ENCODE results near the gene MAPKAPK3.

The MAPKAPK3 gene

DNA sequence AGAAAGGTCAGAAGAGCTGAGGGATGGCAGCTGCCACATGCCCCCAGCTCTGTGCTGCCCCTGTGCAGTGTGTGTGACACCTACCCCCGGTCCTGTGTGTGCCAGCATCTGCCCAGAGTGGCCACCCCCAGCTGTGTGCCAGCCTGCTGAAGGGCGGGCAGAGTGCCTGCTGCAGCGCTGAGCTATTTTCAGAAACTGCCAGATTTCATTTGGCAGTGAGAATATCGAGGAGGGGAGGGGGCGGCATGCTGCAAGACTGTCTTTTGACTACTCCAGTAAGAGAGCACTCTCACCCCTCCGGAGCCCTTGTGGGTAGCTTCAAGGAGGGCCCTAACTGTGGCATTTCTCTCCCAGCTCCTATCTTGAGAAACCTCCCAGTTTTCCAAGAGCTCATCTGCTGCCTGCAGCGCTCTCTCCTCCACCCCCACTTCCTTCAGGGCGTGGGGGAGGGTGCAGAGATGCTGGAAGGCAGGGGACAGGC lies 32.5 kb downstream of the MAPKAPK3 start:
- TF ChIP-seq, protein P1, sequence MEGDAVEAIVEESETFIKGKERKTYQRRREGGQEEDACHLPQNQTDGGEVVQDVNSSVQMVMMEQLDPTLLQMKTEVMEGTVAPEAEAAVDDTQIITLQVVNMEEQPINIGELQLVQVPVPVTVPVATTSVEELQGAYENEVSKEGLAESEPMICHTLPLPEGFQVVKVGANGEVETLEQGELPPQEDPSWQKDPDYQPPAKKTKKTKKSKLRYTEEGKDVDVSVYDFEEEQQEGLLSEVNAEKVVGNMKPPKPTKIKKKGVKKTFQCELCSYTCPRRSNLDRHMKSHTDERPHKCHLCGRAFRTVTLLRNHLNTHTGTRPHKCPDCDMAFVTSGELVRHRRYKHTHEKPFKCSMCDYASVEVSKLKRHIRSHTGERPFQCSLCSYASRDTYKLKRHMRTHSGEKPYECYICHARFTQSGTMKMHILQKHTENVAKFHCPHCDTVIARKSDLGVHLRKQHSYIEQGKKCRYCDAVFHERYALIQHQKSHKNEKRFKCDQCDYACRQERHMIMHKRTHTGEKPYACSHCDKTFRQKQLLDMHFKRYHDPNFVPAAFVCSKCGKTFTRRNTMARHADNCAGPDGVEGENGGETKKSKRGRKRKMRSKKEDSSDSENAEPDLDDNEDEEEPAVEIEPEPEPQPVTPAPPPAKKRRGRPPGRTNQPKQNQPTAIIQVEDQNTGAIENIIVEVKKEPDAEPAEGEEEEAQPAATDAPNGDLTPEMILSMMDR (IDR thresholded peaks at IDR 0.05; ENCODE audit: insufficient read depth, low read length, missing control alignments): no peak
- H3K4me3 ChIP-seq (ENCODE audit: low read depth, low read length): no peak overlapping the region
- CTCF ChIA-PET: interaction anchor here (0.7 to 6.7 kb wide), 2 partner anchors 35 to 77 kb away, joined by 3 to 66 read pairs; partner anchors contain the start of gene MAPKAPK3
- no peak for DNase-seq (ENCODE audit: low read depth, low spot score)
- POLR2A ChIA-PET: no interaction called here

DNA sequence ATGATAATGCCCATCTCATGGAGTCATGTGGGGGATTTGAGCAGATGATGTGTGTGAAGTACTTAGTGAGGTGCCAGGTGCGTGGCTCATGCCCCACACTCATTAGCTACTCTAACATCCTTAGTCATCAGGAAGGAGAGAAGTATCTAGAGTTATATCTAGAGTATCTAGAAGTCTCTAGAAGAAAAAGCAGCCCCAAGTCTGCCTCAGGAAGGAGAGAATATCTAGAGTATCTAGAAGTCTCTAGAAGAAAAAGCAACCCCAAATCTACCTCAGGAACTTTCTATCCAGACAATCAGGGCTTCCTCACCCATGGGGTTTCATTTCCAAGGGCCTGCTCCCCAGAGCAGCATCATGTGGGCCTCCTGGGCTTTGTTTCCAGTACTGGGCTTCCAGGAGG lies 33.1 kb downstream of the MAPKAPK3 start:
- POLR2A ChIA-PET: no interaction called here
- H3K4me3 ChIP-seq (ENCODE audit: low read depth, low read length): no peak overlapping the region
- CTCF ChIA-PET: interaction anchor here (0.7 to 6.7 kb wide), 2 partner anchors 35 to 77 kb away, joined by 3 to 66 read pairs; partner anchors contain the start of gene MAPKAPK3
- no peak for DNase-seq (ENCODE audit: low read depth, low spot score)
- TF ChIP-seq, protein P1 (IDR thresholded peaks at IDR 0.05; ENCODE audit: insufficient read depth, low read length, missing control alignments): no peak

DNA sequence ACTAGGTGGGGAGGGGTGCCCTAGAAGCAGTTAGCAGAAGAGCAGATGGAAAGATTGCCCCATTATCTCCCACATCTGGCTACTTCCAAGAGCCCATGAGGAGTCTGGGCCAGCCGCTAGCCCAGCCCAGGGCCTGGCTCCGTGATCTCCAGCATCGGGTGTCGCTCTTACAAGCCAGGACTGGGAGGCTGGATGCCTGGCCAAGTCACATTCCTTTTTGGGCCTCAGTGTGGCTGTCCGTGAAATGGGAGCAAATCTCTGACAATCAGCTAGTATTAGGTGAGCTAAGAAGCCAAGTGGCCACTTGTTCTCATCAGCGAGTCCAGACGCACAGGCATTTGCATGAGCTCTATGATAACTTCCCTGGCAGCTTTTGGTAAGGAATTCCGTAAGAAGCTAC lies 34.5 kb downstream of the MAPKAPK3 start:
- H3K4me3 ChIP-seq (ENCODE audit: low read depth, low read length): no peak overlapping the region
- TF ChIP-seq, protein P1 (IDR thresholded peaks at IDR 0.05; ENCODE audit: insufficient read depth, low read length, missing control alignments): no peak
- POLR2A ChIA-PET: no interaction called here
- CTCF ChIA-PET: interaction anchor here (6.7 kb wide), 1 partner anchor 36 kb away, joined by 66 read pairs; the partner anchor contains the start of gene MAPKAPK3
- DNase-seq (ENCODE audit: low read depth, low spot score): no peak

DNA sequence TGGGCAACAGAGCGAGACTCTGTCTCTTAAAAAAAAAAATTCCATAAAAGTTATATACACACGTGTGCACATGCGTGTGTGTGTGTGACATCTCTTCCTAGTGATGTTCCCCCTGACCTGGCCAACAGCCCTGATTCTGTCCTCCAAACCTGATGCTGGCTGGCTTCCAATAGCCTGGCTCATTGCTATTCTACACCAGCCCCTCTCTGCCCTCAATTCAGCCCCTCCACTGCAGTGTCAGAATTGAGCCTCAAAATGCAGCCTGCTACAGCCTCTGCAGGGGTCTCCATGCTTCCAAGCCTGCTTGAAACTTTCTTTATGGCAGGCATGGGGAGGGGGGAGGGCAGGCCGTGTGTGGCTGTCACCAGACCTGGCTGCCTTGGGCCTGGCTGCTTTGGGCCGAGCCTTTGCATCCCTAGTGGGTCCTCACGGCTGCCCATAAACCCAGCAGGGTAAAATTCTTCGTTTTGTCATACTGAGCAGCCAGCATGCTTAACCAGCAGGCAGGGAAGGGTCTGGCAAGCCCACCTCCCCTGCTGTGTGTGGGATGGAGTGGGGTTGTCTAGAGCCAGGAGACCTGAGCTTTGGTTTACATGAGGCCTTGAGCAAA lies 35.1 kb downstream of the MAPKAPK3 start:
- no peak overlapping the region for H3K4me3 ChIP-seq (ENCODE audit: low read depth, low read length)
- TF ChIP-seq, protein P1 (IDR thresholded peaks at IDR 0.05; ENCODE audit: insufficient read depth, low read length, missing control alignments): no peak
- ChIA-PET POLR2A (no interaction called here), CTCF (interaction anchor here (1.0 to 6.7 kb wide), 3 partner anchors 17 to 37 kb away, joined by 3 to 66 read pairs (median 4); partner anchors contain the start of gene MAPKAPK3)
- DNase-seq (ENCODE audit: low read depth, low spot score): no peak

DNA sequence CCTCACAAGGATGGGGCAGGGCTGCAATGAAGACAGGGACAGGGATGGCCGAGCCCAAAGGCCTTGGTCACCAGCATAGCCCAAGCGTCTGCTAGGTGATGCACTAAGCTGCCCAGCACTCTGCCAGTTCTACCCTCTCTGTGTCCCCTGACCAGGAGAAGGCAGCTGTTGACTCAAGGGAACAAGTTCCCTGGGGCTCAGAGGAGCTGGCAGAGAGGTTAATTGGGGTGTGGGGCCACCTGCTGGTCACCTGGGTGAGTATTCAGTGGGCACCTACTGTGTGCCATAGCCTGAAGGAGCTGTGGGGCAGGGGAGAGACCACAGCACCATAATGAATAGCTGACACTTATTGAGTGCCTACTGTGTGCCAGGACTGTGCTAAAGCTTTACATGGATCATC lies 35.8 kb downstream of the MAPKAPK3 start:
- CTCF ChIA-PET: interaction anchor here (0.6 to 6.7 kb wide), 7 partner anchors 10 to 38 kb away, joined by 3 to 66 read pairs (median 4); partner anchors contain the start of gene MAPKAPK3
- POLR2A ChIA-PET: no interaction called here
- no peak for DNase-seq (ENCODE audit: low read depth, low spot score)
- TF ChIP-seq, protein P1 (IDR thresholded peaks at IDR 0.05; ENCODE audit: insufficient read depth, low read length, missing control alignments): peak; percentile 13
- no peak overlapping the region for H3K4me3 ChIP-seq (ENCODE audit: low read depth, low read length)

DNA sequence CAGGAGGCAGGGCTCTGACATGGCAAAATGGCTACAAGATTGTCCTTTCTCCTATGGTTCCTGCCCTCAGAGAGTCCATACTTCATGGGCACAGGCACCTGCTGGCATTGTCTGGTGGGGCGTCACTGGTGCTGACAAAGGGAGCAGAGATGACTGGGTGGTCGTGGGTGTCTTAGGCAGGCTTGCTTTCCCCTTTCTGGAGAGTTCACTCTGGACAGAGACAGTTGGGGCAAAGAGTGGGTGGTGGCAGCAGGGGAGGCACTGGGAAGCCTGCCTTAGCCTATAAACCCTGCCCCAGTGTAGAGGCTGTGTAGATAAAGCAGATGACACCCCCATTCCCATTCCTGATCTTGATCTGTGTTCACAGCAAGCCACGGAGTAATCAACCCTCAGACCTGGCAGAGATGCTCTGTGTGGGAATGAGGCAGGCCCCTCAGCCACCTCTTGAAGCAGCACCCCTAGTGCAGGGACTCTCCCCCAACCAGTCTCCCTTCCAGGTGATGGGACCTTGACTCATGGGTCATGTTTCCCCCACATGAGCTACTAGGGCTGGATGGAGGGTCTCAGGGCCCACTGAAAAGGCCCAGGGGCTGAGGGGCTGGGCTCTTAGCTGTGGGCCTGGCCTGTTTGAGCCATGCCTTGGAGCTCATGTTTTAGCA lies 37.1 kb downstream of the MAPKAPK3 start:
- CTCF ChIA-PET: interaction anchor here (1.3 to 6.7 kb wide), 4 partner anchors 11 to 735 kb away, joined by 4 to 66 read pairs (median 6); partner anchors contain the start of gene MAPKAPK3
- DNase-seq (ENCODE audit: low read depth, low spot score): no peak
- TF ChIP-seq, protein P1 (IDR thresholded peaks at IDR 0.05; ENCODE audit: insufficient read depth, low read length, missing control alignments): no peak
- H3K4me3 ChIP-seq (ENCODE audit: low read depth, low read length): no peak overlapping the region
- POLR2A ChIA-PET: no interaction called here
